HepG2 (cell line): ENCODE results near the gene DGAT2. TPM values are rescaled to one million over a fixed set of nuclear protein-coding genes. Genes with fewer than 3 reads are reported as not detected.
A peak's percentile ranks its signal among the peaks of the same experiment; 100 is the strongest.

Experiments used
- ATAC-seq: fragments of 200-7000 bp; cut with Tn5 transposase; 3 replicates; pipeline ENCODE4 v1.9.1; 2020; ENCODE audit warnings: mild to moderate bottlenecking, moderate library complexity
- BruUV-seq: library from RNA; stranded (reverse); fragments of 400-500 nt; replicated peaks from 2 replicates; lab custom pipeline; 2021; lab: Mats Ljungman, UMichigan
- CTCF ChIA-PET: fragments of 300-600 bp; formaldehyde crosslinking; extraction: SDS; loops from one replicate; lab custom pipeline; 2021; ENCODE audit warnings: low total read pairs, inconsistent platforms, low intra/inter-chr PET ratio; lab: Yijun Ruan, JAX
- POLR2A ChIA-PET: fragments of 350-600 bp; sonication (Branson Sonifier 250); formaldehyde crosslinking; loops from one replicate; lab custom pipeline; 2020; ENCODE audit warnings: antibody characterized with exemption, inconsistent platforms; lab: Yijun Ruan, JAX
- DNase-seq: peaks from one replicate; pipeline ENCODE4 v3.0.0-alpha.2; 2015; ENCODE audit warnings: low spot score
- FAIRE-seq: peaks from 3 replicates; lab custom pipeline; 2011; peaks lifted over from hg19 to GRCh38; lab: Jason Lieb, UNC
- H2AFZ ChIP-seq: one replicate; pipeline ENCODE4 v1.6.1; 2011; ENCODE audit warnings: low read length, inconsistent platforms
- H3K27ac ChIP-seq: fragments of 300-600 bp; 3 replicates; pipeline ENCODE4 v1.8.0; 2011; ENCODE audit warnings: mixed run types, mild to moderate bottlenecking, mixed read lengths, low read length, inconsistent platforms; ENCODE audit not compliant: insufficient read depth; ENCODE audit errors: extremely low read length
- H3K27me3 ChIP-seq, 2 experiments: fragments of 200-600 bp in 1 of 2; 2 replicates in 1 of 2; 3 replicates in 1 of 2; pipeline versions ENCODE4 v1.6.0 to v1.8.0; 2011; ENCODE audit warnings: low read length in 2 of 2, mild to moderate bottlenecking in 2 of 2, moderate library complexity in 2 of 2, inconsistent platforms in 1 of 2; ENCODE audit not compliant: insufficient read depth in 2 of 2, control insufficient read depth in 1 of 2
- H3K36me3 ChIP-seq, 2 experiments: fragments of 200-600 bp in 1 of 2; replicated peaks in 1 of 2; 2 replicates in 1 of 2; 3 replicates in 1 of 2; pipeline versions ENCODE4 v1.5.1 to v1.8.0; 2011; ENCODE audit warnings: low read length in 2 of 2, inconsistent platforms in 1 of 2; ENCODE audit not compliant: insufficient read depth in 2 of 2, control insufficient read depth in 1 of 2
- H3K4me1 ChIP-seq: 2 replicates; pipeline ENCODE4 v1.5.1; 2012; ENCODE audit warnings: low read length, inconsistent platforms; ENCODE audit not compliant: insufficient read depth
- H3K4me2 ChIP-seq: 2 replicates; pipeline ENCODE4 v1.6.0; 2011; ENCODE audit warnings: low read depth, low read length, inconsistent platforms
- H3K4me3 ChIP-seq, 3 experiments: fragments of 200-600 bp in 1 of 3; sonication (generic), shearing (Covaris generic) in 1 of 3; replicated peaks in 1 of 3; 2 replicates each; pipeline ENCODE4 v1.5.1; 2011 to 2016; ENCODE audit warnings: low read length in 3 of 3, inconsistent platforms in 2 of 3, low read depth in 2 of 3, mild to moderate bottlenecking in 2 of 3, control low read depth in 1 of 3, mixed read lengths in 1 of 3; ENCODE audit not compliant: insufficient read depth in 1 of 3
- H3K79me2 ChIP-seq: one replicate; pipeline ENCODE4 v1.6.1; 2011; ENCODE audit warnings: low read length, inconsistent platforms; ENCODE audit not compliant: insufficient read depth
- H3K9ac ChIP-seq: 2 replicates; pipeline ENCODE4 v1.6.0; 2011; ENCODE audit warnings: mild to moderate bottlenecking, low read depth, low read length, inconsistent platforms; ENCODE audit not compliant: insufficient read depth
- H3K9me3 ChIP-seq: 2 replicates; pipeline ENCODE4 v1.5.1; 2012; ENCODE audit warnings: mild to moderate bottlenecking, low read length
- H4K20me1 ChIP-seq: 2 replicates; pipeline ENCODE4 v1.6.0; 2011; ENCODE audit warnings: inconsistent platforms, mild to moderate bottlenecking, low read length, moderate library complexity; ENCODE audit not compliant: insufficient read depth
- ARID3A ChIP-seq: IDR thresholded peaks from 2 replicates; pipeline ENCODE4 v1.6.1; 2012; ENCODE audit warnings: low read depth, low read length, improper control_type of control experiment
- FOSL2 ChIP-seq: sonication (generic); formaldehyde crosslinking; IDR thresholded peaks from 2 replicates; pipeline ENCODE4 v1.4.0; 2020; ENCODE audit warnings: missing genetic modification reagents
- FOXA3 ChIP-seq: IDR thresholded peaks from 2 replicates; pipeline ENCODE4 v1.6.1; 2016; ENCODE audit warnings: missing genetic modification reagents, missing compliant biosample characterization
- MAX ChIP-seq: IDR thresholded peaks from 2 replicates; pipeline ENCODE4 v1.6.1; 2012; ENCODE audit warnings: inconsistent platforms
- POLR2A ChIP-seq, 2 experiments: IDR thresholded peaks; 2 replicates each; pipeline ENCODE4 v1.6.1; 2011; ENCODE audit warnings: low read depth in 2 of 2, low read length in 2 of 2, mild to moderate bottlenecking in 1 of 2, moderate library complexity in 1 of 2; ENCODE audit not compliant: insufficient read depth in 1 of 2
- RCOR2 ChIP-seq: IDR thresholded peaks from 2 replicates; pipeline ENCODE4 v1.6.1; 2016; ENCODE audit warnings: missing biosample characterization, missing genetic modification reagents
- RELA ChIP-seq: sonication (generic); formaldehyde crosslinking; IDR thresholded peaks from 2 replicates; pipeline ENCODE4 v1.4.0; 2020; ENCODE audit warnings: missing genetic modification reagents
- SAP130 ChIP-seq: IDR thresholded peaks from 2 replicates; pipeline ENCODE4 v1.6.1; 2016; ENCODE audit warnings: low read depth
- SOX5 ChIP-seq: IDR thresholded peaks from 2 replicates; pipeline ENCODE4 v1.6.1; 2016; ENCODE audit warnings: borderline replicate concordance
- SP5 ChIP-seq: IDR thresholded peaks from 2 replicates; pipeline ENCODE4 v1.6.1; 2016; ENCODE audit warnings: low read depth, borderline replicate concordance
- TAF15 ChIP-seq: fragments of 200-400 bp; formaldehyde crosslinking; IDR thresholded peaks from one replicate; pipeline ENCODE4 v1.6.1; 2018; ENCODE audit warnings: mild to moderate bottlenecking, low read depth, low read length; ENCODE audit not compliant: poor library complexity, severe bottlenecking
- ZFP36 ChIP-seq: fragments of 150-350 bp; IDR thresholded peaks from 2 replicates; pipeline ENCODE4 v1.6.1; 2018; ENCODE audit warnings: borderline replicate concordance, low read length, low read depth; ENCODE audit not compliant: partially characterized antibody
- ZNF207 ChIP-seq: fragments of 450-650 bp; IDR thresholded peaks from 2 replicates; pipeline ENCODE4 v1.6.1; 2016; ENCODE audit warnings: antibody characterized with exemption, borderline replicate concordance
- ZNF773 ChIP-seq: sonication (generic); formaldehyde crosslinking; IDR thresholded peaks from 2 replicates; pipeline ENCODE4 v1.4.0; 2020; ENCODE audit warnings: missing genetic modification reagents, borderline replicate concordance
- ZNF780A ChIP-seq: sonication (generic); formaldehyde crosslinking; IDR thresholded peaks from 2 replicates; pipeline ENCODE4 v1.8.0; 2022; ENCODE audit warnings: mild to moderate bottlenecking, missing genetic modification reagents, moderate library complexity
- WGBS: methylation state at CpG from one replicate; pipeline ENCODE4 v1.1.6; 2017; ENCODE audit warnings: low lambda C conversion rate; 5-methylcytosine and 5-hydroxymethylcytosine counted together
- in situ Hi-C: cut with HindIII; loops from 2 replicates; pipeline ENCODE4 v1.10.0; 2017; ENCODE audit warnings: low pct_unique_long_range_greater_than_20kb; ENCODE audit not compliant: extremely low pct_ligation_motif_present
- intact Hi-C: fragments of 100-400 bp; cut with micrococcal nuclease; formaldehyde crosslinking; loops from one replicate; pipeline ENCODE4 v1.10.0; 2022; ENCODE audit not compliant: unreplicated experiment
- polyA plus RNA-seq, 8 experiments: library from polyadenylated mRNA; depleted of rRNA in 3 of 8; stranded (reverse) in 7 of 8; unstranded in 1 of 8; fragments of >200 nt; fragmentation: Illumina TruSeq in 4 of 8; extraction: Trizol in 4 of 8; gene quantifications; 2 replicates each; pipeline versions ENCODE4 v1.2.1 to v1.2.3, GENCODE V29; 2011 to 2016; ENCODE audit warnings: low read depth in 4 of 8, missing spikeins in 1 of 8, mixed read lengths in 1 of 8; ENCODE audit not compliant: insufficient read depth in 1 of 8
- total RNA-seq, 5 experiments: library from RNA; depleted of rRNA; stranded (reverse); fragments of >200 nt; fragmentation: Illumina TruSeq; extraction: Trizol; gene quantifications; 2 replicates each; pipeline ENCODE4 v1.2.3, GENCODE V29; 2016; ENCODE audit warnings: low read depth in 1 of 5

DGAT2 gene
- total and polyA plus RNA-seq, 2 of the 13 experiments (the other 11 are each of a cell fraction or from before 2014, with no cell fraction given): 39.0 to 65.6 TPM

- Histone ChIP-seq H4K20me1 (no peaks in the 10 kb centered on the region), H2AFZ (no peak overlapping the region), H3K36me3 (no peaks in the 10 kb centered on the region), H3K79me2 (peaks cover 30% of the 10 kb centered on the region), H3K27me3 (no peaks in the 10 kb centered on the region; a peak in 1 of 5 replicates), H3K4me2 (peak overlapping the region; percentile 100), H3K27ac (peak overlapping the region; percentile 83), H3K4me3 (peak overlapping the region; percentile 82 to 92 (median 91); a peak in 5 of 6 replicates), H3K9ac (peak overlapping the region; percentile 74), H3K9me3 (no peaks in the 10 kb centered on the region), H3K4me1 (peaks cover 68% of the 10 kb centered on the region)
- peak; percentile 72 for DNase-seq
- ChIA-PET POLR2A (interaction anchor here (1.0 to 3.7 kb wide), 8 partner anchors 10 to 76 kb away, joined by 3 to 23 read pairs (median 6); no protein-coding TSS in a partner anchor), CTCF (no interaction called here)
- 17% methylated on average over 1 of the region's 1 CpG for WGBS
- no peak for FAIRE-seq
- no peak for ATAC-seq
- in situ Hi-C loops (loop anchor here (5.0 kb wide), 1 partner anchor 54 kb away; no protein-coding TSS in a partner anchor), intact Hi-C loops (loop anchor here (10.0 kb wide), 1 partner anchor 971 kb away; the partner anchor contains the start of gene TSKU)
- TF ChIP-seq SAP130 (CRISPR knock-in tag) (peak; percentile 59), ZNF773 (CRISPR knock-in tag) (no peak), ZNF780A (CRISPR knock-in tag) (no peak), MAX (peak; percentile 27; the same call in 1 of the 2 replicates), TAF15 (no peak), SOX5 (peak; percentile 42; the same call in 1 of the 2 replicates), SP5 (no peak), FOXA3 (peak; percentile 14; the same call in 1 of the 2 replicates), POLR2A (IDR thresholded peaks at IDR 0.05; ENCODE audit: insufficient read depth in 1 of 2, low read depth in 2 of 2, low read length in 2 of 2) (no peak), RELA (CRISPR knock-in tag) (no peak), FOSL2 (CRISPR knock-in tag) (peak; percentile 67), ZNF207 (no peak), ARID3A (peak; percentile 44; the same call in 1 of the 2 replicates), ZFP36 (peak; percentile 98), RCOR2 (CRISPR knock-in tag) (0 out of 2 replicates have a peak, but pooled peaks have one; percentile 49)
- BruUV-seq: no TSS peak
Observed at GRCh38 chr11:75813622-75814039, 45.1 kb downstream of the DGAT2 start.
